ENCODE data around the gene MAP6. TPM values are rescaled to one million over a fixed set of nuclear protein-coding genes. Genes with fewer than 3 reads are reported as not detected.

Gene MAP6
- total RNA-seq, 1 experiment from 2014 or later, result not detected

DNA sequence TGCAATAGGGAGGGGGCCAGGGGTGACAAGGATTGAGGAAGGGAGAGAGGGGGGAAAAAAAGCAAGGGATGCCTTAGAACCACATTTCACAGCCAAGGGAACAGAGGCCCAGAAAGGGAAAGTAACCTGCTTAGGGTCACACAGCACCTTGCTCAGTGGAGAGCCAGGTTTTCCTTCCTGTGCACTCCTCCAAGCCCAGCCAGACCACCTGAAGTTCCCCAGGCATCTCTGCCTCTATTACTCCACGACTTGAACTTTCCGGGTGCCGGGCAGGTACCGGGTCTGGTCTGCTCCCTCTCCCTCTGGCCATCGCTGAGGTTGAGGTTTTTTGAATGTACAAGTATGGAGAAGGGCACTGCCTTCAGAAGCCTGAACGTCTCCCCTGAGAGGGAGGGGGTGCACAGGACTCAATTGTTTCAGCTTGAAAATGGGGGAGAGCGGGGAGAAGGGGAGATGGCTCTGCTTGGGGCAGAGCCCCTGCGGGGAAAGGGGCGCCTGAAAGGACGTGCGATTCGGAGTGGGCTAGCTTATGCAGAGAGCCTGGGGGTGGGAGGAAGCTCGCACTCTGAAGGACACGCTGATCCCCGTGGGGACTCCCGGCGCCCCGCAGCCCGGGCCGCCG lies 107.3 kb downstream of the MAP6 start:
- H3K79me2 ChIP-seq (ENCODE audit: low read depth), result peaks cover 46% of the 10 kb centered on the region
- H3K4me2 ChIP-seq, result peak overlapping the region; percentile 85
- H3K27ac ChIP-seq, result 0 out of 2 replicates have a peak overlapping the region, but pooled peaks have one; percentile 57
- H3K36me3 ChIP-seq (ENCODE audit: low read depth), result peaks cover 3% of the 10 kb centered on the region
- ChIA-PET CTCF (interaction anchor here (0.7 kb wide), 2 partner anchors 179 to 1002 kb away, joined by 10 to 18 read pairs; no protein-coding TSS in a partner anchor), POLR2A (ENCODE audit: unreplicated experiment) (no interaction called here)
- H4K20me1 ChIP-seq (ENCODE audit: insufficient read depth), result peaks cover 31% of the 10 kb centered on the region
- H3K4me3 ChIP-seq, result peak overlapping the region; percentile 85
- H3K27me3 ChIP-seq (ENCODE audit: insufficient read depth, low read depth), result no peaks in the 10 kb centered on the region
- intact Hi-C loops (cut with micrococcal nuclease; ENCODE audit: unreplicated experiment), result no loop called here
- peaks cover 23% of the 10 kb centered on the region; the same call in 1 of the 2 replicates for H3F3A ChIP-seq (ENCODE audit: insufficient read depth, low read depth)
- no peak for TF ChIP-seq EZH2 (IDR thresholded peaks at IDR 0.05; ENCODE audit: low read depth)
- TF ChIP-seq, protein P1, sequence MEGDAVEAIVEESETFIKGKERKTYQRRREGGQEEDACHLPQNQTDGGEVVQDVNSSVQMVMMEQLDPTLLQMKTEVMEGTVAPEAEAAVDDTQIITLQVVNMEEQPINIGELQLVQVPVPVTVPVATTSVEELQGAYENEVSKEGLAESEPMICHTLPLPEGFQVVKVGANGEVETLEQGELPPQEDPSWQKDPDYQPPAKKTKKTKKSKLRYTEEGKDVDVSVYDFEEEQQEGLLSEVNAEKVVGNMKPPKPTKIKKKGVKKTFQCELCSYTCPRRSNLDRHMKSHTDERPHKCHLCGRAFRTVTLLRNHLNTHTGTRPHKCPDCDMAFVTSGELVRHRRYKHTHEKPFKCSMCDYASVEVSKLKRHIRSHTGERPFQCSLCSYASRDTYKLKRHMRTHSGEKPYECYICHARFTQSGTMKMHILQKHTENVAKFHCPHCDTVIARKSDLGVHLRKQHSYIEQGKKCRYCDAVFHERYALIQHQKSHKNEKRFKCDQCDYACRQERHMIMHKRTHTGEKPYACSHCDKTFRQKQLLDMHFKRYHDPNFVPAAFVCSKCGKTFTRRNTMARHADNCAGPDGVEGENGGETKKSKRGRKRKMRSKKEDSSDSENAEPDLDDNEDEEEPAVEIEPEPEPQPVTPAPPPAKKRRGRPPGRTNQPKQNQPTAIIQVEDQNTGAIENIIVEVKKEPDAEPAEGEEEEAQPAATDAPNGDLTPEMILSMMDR (conservative IDR thresholded peaks at IDR 0.05), result no peak
- BruUV-seq (replicated peaks), result no TSS peak
- H3K9me2 ChIP-seq (ENCODE audit: insufficient read depth), result no peaks in the 10 kb centered on the region
- peak overlapping the region; percentile 94 for H2AFZ ChIP-seq
- H3K9me3 ChIP-seq (ENCODE audit: insufficient read depth, low read depth), result no peaks in the 10 kb centered on the region
- peaks cover 45% of the 10 kb centered on the region for H3K4me1 ChIP-seq (replicated peaks; ENCODE audit: insufficient read depth)
- DNase-seq, result no peak

DNA sequence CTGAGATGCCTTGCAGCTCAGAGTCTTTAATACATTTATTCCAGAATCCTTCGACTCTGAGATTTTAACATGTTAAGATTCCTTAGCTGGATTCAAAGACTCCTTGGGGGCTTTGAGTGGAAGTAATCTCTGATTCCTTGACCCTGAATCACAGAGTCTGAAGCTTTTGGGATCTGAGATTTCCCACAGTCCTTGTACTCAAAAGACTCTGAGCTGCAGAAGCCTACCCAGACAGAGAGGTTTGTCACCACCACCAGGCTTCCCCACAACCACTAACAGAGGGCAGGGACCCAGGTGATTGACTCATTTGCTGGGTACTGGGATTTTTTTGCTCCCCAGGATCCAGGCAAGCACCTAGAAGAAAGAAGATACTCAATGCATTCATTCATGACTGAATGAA lies 108.2 kb downstream of the MAP6 start:
- no peak for DNase-seq
- TF ChIP-seq, protein P1 (conservative IDR thresholded peaks at IDR 0.05), result no peak
- TF ChIP-seq EZH2 (IDR thresholded peaks at IDR 0.05; ENCODE audit: low read depth), result no peak
- Histone ChIP-seq H3K9me3 (ENCODE audit: insufficient read depth, low read depth) (no peaks in the 10 kb centered on the region), H3F3A (ENCODE audit: insufficient read depth, low read depth) (peaks cover 23% of the 10 kb centered on the region; the same call in 1 of the 2 replicates), H3K4me1 (replicated peaks; ENCODE audit: insufficient read depth) (peaks cover 45% of the 10 kb centered on the region), H3K36me3 (ENCODE audit: low read depth) (no peaks in the 10 kb centered on the region; the same call in 1 of the 2 replicates), H2AFZ (no peak overlapping the region), H3K4me2 (peak overlapping the region; percentile 85; the same call in 1 of the 2 replicates), H4K20me1 (ENCODE audit: insufficient read depth) (peaks cover 25% of the 10 kb centered on the region), H3K9me2 (ENCODE audit: insufficient read depth) (no peaks in the 10 kb centered on the region), H3K27me3 (ENCODE audit: insufficient read depth, low read depth) (no peaks in the 10 kb centered on the region), H3K79me2 (ENCODE audit: low read depth) (peaks cover 39% of the 10 kb centered on the region), H3K4me3 (no peak overlapping the region), H3K27ac (no peak overlapping the region)
- ChIA-PET CTCF (interaction anchor here (0.7 kb wide), 2 partner anchors 178 to 1003 kb away, joined by 10 to 18 read pairs; no protein-coding TSS in a partner anchor), POLR2A (ENCODE audit: unreplicated experiment) (interaction anchor here (0.6 kb wide), 1 partner anchor 429 kb away, joined by 3 read pairs; no protein-coding TSS in a partner anchor)
- intact Hi-C loops (cut with micrococcal nuclease; ENCODE audit: unreplicated experiment), result no loop called here
- BruUV-seq (replicated peaks), result no TSS peak

DNA sequence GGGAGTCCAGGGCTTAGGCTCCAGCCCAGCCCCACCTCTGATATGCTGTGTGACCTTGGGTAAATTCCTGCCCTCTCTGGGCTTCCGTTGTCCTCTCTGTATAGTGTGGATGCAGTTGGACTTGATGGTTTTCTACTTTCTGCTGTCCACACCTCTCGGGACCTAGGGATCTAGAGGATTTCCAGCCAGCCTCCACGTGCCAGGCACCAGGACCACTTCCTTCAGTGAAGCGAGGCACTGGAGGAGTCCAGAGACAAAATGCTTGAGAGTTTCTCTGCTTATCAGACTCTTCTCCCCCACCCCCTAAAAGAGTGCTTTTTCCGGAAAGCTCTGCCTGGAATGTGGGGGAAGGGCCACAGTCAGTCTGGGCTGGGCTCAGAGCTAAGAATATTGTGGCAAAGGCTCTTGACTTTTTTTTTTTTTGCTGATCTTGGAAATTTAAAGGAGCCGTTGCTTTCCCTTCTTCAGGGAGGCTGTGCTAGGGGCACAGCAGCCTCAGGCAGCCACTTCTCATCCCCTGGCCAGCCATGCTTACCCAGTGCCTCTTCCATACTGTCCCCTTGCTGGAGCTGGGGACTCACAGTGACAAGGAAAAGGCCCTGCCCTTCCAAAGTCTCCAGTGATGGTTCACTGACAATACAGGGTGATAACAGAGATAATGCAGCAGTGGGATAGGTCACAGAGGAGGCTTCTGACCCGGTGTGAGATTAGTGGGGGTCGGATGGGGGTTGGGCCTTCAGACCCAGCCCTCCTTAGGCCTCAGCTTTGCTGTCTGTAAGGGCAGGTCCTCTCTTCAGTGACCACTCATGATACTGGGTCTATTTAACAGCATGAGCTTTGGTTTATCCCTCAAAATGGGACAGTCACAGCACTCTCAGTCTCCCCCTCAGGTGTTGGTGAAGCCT lies 109.6 kb downstream of the MAP6 start:
- peak overlapping the region; percentile 25; the same call in 1 of the 2 replicates for H2AFZ ChIP-seq
- H3K9me2 ChIP-seq (ENCODE audit: insufficient read depth), result no peaks in the 10 kb centered on the region
- H3K36me3 ChIP-seq (ENCODE audit: low read depth), result no peaks in the 10 kb centered on the region
- H3K27me3 ChIP-seq (ENCODE audit: insufficient read depth, low read depth), result no peaks in the 10 kb centered on the region
- CTCF ChIA-PET, result no interaction called here
- H3K4me1 ChIP-seq (replicated peaks; ENCODE audit: insufficient read depth), result peaks cover 32% of the 10 kb centered on the region
- peaks cover 17% of the 10 kb centered on the region; the same call in 1 of the 2 replicates for H3F3A ChIP-seq (ENCODE audit: insufficient read depth, low read depth)
- peak overlapping the region; percentile 56 for H3K4me2 ChIP-seq
- no peak overlapping the region for H3K27ac ChIP-seq
- H3K79me2 ChIP-seq (ENCODE audit: low read depth), result peaks cover 24% of the 10 kb centered on the region
- DNase-seq, result no peak
- POLR2A ChIA-PET (ENCODE audit: unreplicated experiment), result interaction anchor here (0.6 kb wide), 2 partner anchors 69 to 151 kb away, joined by 3 to 4 read pairs; no protein-coding TSS in a partner anchor
- H3K4me3 ChIP-seq, result no peak overlapping the region
- intact Hi-C loops (cut with micrococcal nuclease; ENCODE audit: unreplicated experiment), result no loop called here
- no TSS peak for BruUV-seq (replicated peaks)
- H4K20me1 ChIP-seq (ENCODE audit: insufficient read depth), result peaks cover 10% of the 10 kb centered on the region
- TF ChIP-seq EZH2 (IDR thresholded peaks at IDR 0.05; ENCODE audit: low read depth), result no peak
- TF ChIP-seq, protein P1 (conservative IDR thresholded peaks at IDR 0.05), result no peak
- no peaks in the 10 kb centered on the region for H3K9me3 ChIP-seq (ENCODE audit: insufficient read depth, low read depth)

Measured in PC-9 (cell line).